SH-SY5Y (cell line): Measurements from ENCODE around the gene SNRNP27.

ENCODE experiments used
- GATA2 ChIP-seq: IDR thresholded peaks from 2 replicates; pipeline ENCODE4 v1.6.1; 2011; ENCODE audit warnings: mild to moderate bottlenecking, low read depth, low read length
- GATA3 ChIP-seq: IDR thresholded peaks from 2 replicates; pipeline ENCODE4 v1.6.1; 2011; ENCODE audit warnings: low read depth, mild to moderate bottlenecking, low read length, moderate library complexity

Gene SNRNP27, protein sequence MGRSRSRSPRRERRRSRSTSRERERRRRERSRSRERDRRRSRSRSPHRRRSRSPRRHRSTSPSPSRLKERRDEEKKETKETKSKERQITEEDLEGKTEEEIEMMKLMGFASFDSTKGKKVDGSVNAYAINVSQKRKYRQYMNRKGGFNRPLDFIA

DNA sequence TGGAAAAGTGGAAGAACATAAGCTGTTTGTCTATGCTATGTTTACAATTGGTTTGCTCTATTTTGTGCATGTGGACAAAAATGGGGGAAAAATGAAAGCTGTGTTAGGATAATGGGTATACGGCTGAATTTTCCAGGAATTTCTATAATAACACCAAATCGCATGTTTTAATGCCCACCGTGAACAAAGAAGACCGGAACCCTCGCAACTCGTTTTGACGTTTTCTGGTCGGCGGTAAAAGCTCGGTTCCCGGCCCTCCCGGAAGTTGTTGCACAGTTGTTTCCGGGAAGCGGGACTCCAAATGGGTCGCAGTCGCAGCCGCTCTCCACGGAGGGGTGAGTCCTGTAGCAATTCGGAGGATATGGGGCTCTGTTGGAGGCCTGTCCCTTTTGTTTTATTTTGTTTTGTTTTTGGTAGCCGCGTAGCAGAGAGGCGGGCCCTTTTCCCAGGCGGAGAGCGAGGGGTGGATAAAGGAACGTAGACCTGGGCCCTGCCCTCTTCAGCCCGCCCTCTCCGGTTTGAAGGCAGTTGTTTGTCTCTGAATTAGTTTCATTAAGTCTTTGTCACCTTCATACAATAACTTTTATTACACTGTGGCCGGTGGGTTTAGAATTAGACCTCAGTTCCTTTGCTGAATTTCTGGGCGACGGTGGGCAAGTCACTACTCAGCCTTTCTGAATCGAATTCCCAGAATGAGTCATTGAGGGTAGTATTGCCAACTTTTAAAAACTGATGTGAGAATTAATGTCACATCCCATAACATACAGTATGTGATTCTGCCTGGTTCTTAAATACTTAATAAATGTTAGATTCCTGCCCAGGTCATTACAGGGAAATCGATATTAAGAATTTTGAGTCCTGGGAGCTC lies at the start of gene SNRNP27:
TSS of gene SNRNP27 (plus strand) at position 273 of the 868 bp plus-strand sequence. CDS start at position 302, 29 bp downstream.
- no peak for TF ChIP-seq GATA3
- TF ChIP-seq GATA2: no peak

DNA sequence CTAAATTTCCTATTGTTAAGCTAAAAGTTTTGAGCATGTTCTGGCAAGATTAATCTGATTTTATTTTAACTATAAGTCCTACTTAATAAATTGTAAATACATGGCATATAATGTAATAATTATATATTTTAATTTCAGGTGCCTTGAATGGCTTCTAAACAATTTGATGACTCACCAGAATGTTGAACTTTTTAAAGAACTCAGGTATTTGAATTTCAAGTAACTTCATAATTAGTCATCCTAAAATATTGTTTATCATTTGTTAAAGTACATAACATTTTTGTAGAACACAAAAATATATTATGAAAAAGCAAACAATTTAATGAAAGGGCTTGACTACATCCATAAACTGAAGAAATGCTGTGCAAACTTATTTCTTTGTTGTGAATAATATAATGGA lies 49.8 kb upstream of the SNRNP27 start:
- TF ChIP-seq GATA2 (no peak), GATA3 (no peak)

DNA sequence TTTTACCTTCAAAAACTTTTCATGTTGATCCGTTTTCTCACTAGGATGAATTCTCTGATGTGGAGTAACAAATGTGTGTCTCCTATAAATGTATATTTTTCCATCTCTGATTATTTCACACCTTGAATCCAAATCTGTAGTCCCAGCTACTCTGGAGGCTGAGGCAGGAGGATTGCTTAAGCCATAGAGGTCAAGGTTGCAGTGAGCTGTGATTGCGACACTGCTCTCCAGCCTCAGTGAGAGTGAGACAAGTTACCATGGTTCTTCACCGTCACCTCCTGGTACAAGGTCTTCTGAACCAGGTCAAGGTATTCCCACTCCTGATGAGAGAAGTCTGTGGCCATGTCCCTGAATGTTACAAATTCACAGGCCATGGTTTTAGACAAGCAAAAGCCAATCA lies 49.2 kb upstream of the SNRNP27 start:
- TF ChIP-seq GATA2: no peak
- TF ChIP-seq GATA3: no peak

DNA sequence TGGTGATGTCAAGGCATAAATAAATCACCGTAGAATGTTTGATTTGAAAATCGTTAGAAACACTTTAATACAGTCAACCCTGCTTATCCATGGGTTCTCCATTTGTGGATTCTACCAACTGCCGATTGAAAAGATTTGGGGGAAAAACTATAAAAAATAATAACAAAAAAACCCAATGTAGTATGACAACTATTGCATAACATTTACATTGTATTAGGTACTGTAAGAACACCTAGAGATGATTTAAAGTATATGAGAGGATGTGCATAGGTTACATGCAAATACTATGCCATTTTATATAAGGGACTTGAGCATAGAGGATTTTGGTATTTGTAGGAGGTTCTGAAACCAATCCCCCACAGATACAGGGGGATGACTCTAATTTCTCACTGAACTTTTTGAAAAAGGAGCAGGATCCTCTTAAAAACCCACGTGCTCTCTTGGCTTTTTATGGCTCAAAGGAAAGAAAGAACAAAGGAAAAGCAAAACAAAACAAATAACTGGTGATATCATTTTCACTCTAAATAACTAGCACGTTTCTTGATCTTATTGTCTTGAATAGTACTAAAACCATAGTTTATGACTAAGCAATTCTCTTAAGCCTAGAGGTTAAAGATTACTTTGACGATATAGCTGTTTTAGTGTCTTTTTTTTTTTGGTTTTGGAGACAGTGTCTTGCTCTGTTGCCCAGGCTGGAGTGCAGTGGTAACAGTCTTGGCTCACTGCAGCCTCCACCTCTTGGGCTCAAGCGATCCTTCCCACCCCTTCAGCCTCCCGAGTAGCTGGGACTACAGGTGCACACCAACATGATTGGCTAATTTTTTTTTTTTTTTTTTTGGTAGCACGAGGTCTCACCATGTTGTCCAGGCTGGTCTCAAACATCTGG lies 47.3 kb upstream of the SNRNP27 start:
- TF ChIP-seq GATA2: no peak
- no peak for TF ChIP-seq GATA3

DNA sequence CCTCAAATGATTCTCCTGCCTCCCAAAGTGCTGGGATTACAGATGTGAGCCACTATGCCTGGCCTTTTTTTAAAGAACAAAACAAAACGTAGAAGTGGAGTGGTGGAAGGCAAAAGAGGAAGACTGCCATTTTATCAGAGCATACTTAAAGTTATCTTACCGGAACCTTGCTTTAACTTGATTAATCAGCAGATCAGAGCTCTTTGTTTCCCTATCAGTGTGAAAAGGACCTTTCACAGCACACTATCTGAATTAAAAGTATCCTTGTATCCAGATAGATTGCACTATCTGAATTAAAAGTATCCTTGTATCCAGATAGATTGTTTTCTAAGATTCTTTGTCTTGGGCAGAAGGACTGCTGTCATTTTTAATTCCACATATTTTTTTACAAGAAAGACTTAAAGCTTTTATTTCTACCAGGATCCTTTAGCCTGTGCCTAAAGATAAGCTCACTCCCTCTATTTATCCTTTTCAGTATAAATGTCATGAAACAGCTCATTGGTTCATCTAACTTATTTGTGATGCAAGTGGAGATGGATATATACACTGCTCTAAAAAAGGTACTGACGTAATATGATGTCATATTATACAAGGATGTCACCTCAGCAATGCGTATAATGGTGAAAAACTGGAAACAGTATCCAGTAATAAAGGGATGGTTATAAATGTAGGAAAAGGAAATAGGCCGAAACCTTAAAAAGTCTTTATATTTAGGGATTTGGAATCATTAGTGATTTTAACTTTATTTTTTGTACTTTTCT lies 46.5 kb upstream of the SNRNP27 start:
- TF ChIP-seq GATA2: no peak
- TF ChIP-seq GATA3: no peak

DNA sequence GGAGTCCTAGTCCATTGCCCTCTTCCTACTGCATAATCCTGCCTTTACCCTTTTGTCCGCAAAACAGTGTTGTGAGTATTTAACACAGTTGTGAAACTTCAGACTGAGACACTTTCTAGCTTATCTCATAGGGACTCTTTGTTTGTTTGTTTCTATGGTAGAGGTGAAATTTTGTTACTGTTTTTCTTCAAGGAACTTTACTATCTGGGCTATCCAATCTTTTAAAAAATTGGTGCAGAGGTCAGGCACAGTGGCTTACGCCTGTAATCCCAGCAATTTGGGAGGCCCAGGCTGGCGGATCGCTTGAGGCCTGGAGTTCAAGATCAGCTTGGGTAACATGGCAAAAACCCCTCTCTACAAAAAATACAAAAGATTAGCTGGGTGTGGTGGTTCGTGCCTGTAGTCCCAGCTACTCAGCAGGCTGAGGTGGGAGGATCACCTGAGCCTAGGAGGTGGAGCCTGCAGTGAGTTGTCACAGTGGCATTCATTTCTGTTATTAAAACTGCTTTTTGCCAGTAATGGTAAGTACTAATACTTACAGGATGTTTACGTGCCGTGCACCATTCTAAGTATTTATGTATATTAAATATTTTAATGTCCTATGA lies 45.5 kb upstream of the SNRNP27 start:
- TF ChIP-seq GATA2: no peak
- no peak for TF ChIP-seq GATA3

DNA sequence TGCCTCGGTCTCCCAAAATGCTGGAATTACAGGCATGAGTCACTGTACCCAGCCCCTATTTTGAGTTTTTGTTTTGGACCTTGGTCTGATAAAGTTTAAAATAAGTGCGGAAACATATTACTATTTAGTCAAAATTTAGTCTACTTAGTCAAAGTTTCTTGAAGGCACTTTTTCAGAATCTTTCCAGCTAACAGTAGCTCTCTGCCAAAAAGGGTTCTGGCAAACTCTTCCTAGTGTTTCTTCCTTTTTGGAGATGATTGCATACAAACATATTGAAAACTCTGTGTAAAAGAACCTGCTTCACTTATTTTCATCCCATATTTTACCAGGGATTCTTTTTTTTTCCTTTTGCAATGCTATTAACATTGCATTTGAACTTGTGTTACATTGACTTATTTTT lies 35.5 kb upstream of the SNRNP27 start:
- TF ChIP-seq GATA3 (no peak), GATA2 (no peak)

DNA sequence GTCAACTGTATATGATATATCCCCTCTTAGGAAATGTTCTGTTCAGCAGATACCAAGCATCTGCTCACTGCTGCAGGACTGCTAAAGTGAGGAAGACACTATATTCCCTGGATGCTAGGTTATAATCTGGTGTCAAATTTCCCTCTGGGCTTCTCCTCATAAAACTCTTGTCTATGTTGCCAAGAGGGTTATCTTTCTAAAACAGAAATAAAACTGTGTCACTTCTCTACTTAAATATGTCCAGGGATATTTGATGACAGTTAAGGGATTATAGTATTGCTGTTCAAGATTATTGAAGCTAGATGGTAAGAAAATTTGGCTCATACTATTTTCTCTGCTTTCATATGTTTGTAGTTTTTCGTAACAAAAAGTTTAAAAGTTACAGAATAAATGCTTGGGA lies 30.5 kb upstream of the SNRNP27 start:
- TF ChIP-seq GATA3 (no peak), GATA2 (no peak)

DNA sequence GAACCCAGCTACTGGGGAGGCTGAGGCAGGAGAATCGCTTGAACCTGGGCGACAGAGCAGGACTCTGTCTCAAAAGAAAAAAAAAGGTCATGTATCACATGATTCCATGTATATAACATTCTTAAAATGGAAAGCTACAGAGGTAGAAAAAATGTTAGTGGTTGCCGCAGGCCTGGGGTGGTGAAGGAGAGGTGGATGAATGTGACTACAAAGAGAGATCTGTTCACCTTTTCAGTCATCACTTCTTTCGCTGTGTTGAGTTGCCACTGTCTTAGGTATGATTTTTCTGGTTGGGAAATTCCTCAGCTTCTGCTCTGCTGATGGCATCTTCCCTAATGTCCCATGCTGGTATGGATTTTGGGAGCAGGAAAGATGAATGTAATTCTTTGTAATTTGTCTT lies 5.3 kb upstream of the SNRNP27 start:
- TF ChIP-seq GATA3 (no peak), GATA2 (no peak)

DNA sequence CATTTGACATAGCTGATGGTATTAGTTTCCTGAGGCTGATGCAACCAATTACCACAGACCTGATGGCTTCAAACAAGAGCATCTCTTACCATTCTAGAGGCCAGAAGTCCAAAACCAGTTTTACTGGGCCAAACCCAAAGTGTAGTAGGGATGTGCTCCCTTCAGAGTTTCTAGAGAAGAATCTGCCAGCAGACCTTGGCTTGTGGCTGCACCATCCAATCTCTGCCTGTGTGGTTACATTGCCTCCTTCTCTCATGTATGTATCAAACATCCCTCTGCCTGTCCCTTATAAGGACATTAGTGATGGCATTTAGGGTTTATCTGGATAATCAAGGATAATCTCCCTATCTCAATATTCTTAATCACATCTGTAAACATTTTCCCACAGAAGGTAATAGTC lies 4.5 kb upstream of the SNRNP27 start:
- no peak for TF ChIP-seq GATA3
- TF ChIP-seq GATA2: no peak

DNA sequence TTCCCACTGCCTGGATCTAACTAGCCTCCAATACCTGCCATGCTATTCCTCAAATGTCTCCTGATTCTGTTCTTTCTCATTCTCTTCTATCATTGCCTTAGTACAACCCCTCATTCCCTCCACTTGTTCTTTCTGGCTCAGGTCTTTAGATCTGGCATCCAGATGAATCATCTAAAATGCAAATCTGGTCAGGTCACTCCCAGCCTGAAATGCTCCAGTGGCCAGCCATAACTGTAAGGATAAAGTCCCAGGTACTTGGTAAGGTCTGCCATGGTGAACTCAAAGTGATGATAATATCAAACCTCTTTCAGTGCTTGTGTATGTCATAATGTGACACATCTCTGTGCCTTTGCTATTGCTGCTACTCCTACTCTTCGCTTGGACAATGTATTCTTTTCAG lies 2.9 kb upstream of the SNRNP27 start:
- TF ChIP-seq GATA3: no peak
- no peak for TF ChIP-seq GATA2

DNA sequence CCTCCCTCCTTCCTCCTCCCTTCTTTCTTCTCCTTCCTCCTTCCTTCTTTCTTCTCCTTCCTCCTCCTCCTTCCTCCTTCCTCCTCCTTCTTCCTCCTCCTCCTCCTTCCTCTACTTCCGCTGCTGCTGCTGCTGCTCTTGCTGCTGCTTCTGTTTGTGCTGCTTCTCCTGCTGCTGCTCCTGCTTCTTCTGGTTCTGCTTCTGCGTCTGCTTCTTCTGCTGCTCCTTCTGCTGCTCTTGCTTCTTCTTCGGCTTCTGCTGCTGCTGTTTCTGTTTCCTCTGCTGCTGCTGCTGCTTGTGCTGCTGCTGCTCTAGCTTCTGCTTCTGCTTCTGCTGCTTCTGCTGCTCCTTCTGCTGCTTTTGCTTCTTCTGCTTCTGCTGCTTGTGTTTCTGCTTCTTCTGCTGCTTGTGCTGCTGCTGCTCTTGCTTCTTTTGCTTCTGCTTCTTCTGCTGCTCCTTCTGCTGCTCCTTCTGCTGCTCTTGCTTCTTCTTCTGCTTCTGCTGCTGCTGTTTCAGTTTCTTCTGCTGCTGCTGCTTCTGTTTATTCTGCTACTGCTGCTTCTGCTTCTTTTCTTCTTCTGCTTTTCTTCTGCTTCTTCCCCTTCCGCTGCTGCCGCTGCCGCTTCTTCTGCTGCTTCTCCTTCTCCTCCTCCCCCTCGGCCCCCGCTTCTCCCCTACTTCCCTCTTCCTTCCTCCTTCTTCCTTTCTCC lies 8.6 kb downstream of the SNRNP27 start:
- no peak for TF ChIP-seq GATA3
- no peak for TF ChIP-seq GATA2

DNA sequence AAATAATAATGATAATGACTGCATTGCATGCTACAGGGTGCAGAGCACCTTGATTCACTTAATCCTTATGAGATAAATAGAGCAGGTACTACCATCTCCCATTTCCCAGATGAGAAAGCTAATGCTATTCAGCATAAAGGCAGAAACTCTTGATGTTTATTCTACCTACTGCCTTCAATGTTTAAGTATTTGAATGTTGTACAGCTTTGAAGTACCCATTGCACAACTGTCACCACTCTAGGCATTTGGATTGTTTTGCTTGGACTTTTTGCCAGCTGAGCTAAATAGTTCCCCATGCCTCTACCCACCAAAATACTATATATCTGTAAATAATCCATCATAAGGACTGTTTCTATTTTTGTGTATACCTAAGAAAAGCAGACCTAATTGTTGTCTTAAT lies 13.5 kb downstream of the SNRNP27 start:
- TF ChIP-seq GATA3 (no peak), GATA2 (no peak)

DNA sequence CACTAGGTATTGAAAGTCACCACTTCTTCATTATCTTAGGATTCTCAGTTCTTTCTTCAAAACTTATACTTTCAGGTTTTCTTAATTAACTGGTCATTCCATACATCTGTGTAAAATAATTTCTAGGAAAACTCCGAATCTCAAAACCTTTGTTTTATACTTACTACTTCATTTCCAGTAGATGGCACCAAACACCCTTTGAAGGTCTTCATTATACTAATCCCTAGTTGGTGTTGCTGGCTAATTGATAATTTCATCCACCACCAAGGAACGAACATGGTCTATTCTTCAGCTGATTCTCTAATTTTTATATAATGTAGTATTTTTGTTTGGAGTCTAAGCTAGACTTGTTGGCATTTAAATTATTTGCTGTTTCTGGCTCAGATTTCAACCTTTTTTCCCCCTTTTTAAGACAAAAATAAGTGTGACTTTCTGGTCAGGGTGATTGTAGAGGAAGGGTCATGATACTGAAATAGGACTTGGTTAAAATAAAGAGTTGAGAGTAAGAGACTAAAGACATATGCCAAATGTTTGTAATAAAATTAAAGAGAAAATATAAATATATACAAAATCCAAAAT lies 18.3 kb downstream of the SNRNP27 start:
- TF ChIP-seq GATA2 (no peak), GATA3 (no peak)
